Right lobe of liver (tissue), 6 donors: ENCODE data around the gene SETBP1. TPM values are rescaled to one million over a fixed set of nuclear protein-coding genes. Genes with fewer than 3 reads are reported as not detected.

Experiments
- ATAC-seq, 4 donors: fragments of 200-7000 bp; cut with Tn5 transposase; one replicate each; pipeline ENCODE4 v1.9.1; 2020; ENCODE audit warnings: mild to moderate bottlenecking in 4 of 4, moderate library complexity in 4 of 4
- DNase-seq, 3 donors: peaks; one replicate each; pipeline ENCODE4 v3.0.0-alpha.2; 2020
- H3K27ac ChIP-seq, 3 donors: fragments of 200-600 bp; one replicate each; pipeline ENCODE4 v1.8.0; 2022
- H3K27me3 ChIP-seq, 2 donors: fragments of 200-600 bp; one replicate each; pipeline ENCODE4 v1.8.0; 2022
- H3K36me3 ChIP-seq, 4 donors: fragments of 200-600 bp; sonication (generic) in 1 of 4; one replicate each; pipeline versions ENCODE4 v1.5.1 to v1.8.0; 2017 to 2022; ENCODE audit warnings: control low read depth in 1 of 4
- H3K4me1 ChIP-seq, 4 donors: fragments of 200-600 bp; sonication (generic) in 1 of 4; one replicate each; pipeline versions ENCODE4 v1.5.1 to v1.8.0; 2017 to 2022; ENCODE audit warnings: control low read depth in 1 of 4
- H3K4me3 ChIP-seq, 3 donors: fragments of 200-600 bp; one replicate each; pipeline ENCODE4 v1.8.0; 2022
- H3K9me3 ChIP-seq, 4 donors: fragments of 200-600 bp; sonication (generic) in 1 of 4; one replicate each; pipeline versions ENCODE4 v1.5.1 to v1.8.0; 2017 to 2022; ENCODE audit warnings: control low read depth in 1 of 4
- POLR2A ChIP-seq: fragments of 450-650 bp; IDR thresholded peaks from one replicate; pipeline ENCODE4 v1.6.1; 2017; ENCODE audit warnings: antibody characterized with exemption, mild to moderate bottlenecking
- WGBS: methylation state at CpG from one replicate; pipeline ENCODE4 v1.1.6; 2018; ENCODE audit warnings: low coverage, low lambda C conversion rate; ENCODE audit not compliant: insufficient coverage; ENCODE audit errors: missing lambda C conversion rate; 5-methylcytosine and 5-hydroxymethylcytosine counted together
- intact Hi-C, 2 donors: fragments of 100-400 bp; cut with DNase I; formaldehyde crosslinking; loops; one replicate each; pipeline versions ENCODE4 v1.11.2 to v1.14.1; 2022
- total RNA-seq, 6 experiments: library from RNA; depleted of rRNA in 2 of 6; stranded (reverse); fragments of >200 nt in 2 of 6; fragmentation: NEBNext Ultra II Directional in 3 of 6; extraction: Animal tissue kit (Norgen Biotek cat#: 25700) in 3 of 6; gene quantifications; one replicate each; pipeline versions ENCODE4 v1.1.0 to v1.2.4, GENCODE V29; 2016 to 2023
- TF ChIP-seq, protein P1 (sequence below), 4 donors: fragments of 200-600 bp in 3 of 4; fragments of 450-650 bp in 1 of 4; IDR thresholded peaks; one replicate each; pipeline versions ENCODE4 v1.5.1 to v1.8.0; 2016 to 2022; ENCODE audit warnings: antibody characterized with exemption in 4 of 4, mild to moderate bottlenecking in 2 of 4
- donor health status: DM: no; HTN: yes; CAD: no.
- donor health status: DM: no; HTN: no; CAD: no.
- donor health status: DM: no; HTN: no; CAD: no.
- donor health status: DM: no; HTN: yes; CAD: no.
- donor health status: DM: no; HTN: yes; CAD: no.

The SETBP1 gene
- total RNA-seq, 6 experiments from 2014 or later: 14.3 to 29.1 (median 16.6) TPM

DNA sequence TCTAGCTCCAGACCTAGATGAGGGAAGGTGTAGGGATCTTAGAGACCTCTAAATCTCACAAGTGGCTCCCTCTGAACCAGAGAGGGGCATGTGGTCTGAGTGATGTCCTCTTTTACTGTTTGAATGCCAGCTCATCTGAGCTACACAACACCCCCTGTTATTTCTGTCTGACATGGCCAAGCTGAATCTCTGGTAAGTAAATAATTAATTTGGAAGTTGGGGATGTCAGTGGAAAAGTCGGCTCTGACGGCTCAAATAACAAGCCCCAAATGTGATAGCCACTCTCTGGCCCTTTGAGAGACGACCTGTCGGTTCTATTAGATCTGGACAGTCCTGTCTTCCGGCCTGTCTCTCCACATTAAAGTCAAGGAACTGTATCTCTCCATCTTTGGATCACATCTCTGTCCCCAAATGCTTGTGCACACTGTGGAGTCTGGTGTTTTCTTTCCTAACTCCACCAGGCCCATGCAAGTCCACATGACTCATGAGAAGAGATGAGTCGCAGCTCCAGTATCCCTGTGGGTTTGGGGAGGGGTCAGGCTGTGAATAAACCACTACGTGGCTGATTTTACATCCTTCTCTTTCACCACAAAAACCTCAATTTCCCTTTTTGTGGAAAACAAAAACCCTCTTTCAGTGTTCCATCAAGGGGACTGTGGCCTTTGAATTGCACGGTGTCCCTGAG, 52.5 kb downstream of the SETBP1 start:
- WGBS: 70% methylated on average over 8 of the region's 8 CpGs
- TF ChIP-seq, protein P1, sequence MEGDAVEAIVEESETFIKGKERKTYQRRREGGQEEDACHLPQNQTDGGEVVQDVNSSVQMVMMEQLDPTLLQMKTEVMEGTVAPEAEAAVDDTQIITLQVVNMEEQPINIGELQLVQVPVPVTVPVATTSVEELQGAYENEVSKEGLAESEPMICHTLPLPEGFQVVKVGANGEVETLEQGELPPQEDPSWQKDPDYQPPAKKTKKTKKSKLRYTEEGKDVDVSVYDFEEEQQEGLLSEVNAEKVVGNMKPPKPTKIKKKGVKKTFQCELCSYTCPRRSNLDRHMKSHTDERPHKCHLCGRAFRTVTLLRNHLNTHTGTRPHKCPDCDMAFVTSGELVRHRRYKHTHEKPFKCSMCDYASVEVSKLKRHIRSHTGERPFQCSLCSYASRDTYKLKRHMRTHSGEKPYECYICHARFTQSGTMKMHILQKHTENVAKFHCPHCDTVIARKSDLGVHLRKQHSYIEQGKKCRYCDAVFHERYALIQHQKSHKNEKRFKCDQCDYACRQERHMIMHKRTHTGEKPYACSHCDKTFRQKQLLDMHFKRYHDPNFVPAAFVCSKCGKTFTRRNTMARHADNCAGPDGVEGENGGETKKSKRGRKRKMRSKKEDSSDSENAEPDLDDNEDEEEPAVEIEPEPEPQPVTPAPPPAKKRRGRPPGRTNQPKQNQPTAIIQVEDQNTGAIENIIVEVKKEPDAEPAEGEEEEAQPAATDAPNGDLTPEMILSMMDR (IDR thresholded peaks at IDR 0.05): no peak
- no peak for TF ChIP-seq POLR2A
- intact Hi-C loops: no loop called here
- no peak for DNase-seq
- H3K4me1 ChIP-seq: peaks cover 0 to 21% (median 0%) of the 10 kb centered on the region in 4 donors
- no peaks in the 10 kb centered on the region for H3K9me3 ChIP-seq
- H3K4me3 ChIP-seq: no peak overlapping the region
- no peaks in the 10 kb centered on the region for H3K27me3 ChIP-seq
- no peaks in the 10 kb centered on the region for H3K36me3 ChIP-seq
- peak overlapping the region in 1 of 3 donors; percentile 10 for H3K27ac ChIP-seq
- ATAC-seq: peak; percentile 37 to 83 (median 45)

DNA sequence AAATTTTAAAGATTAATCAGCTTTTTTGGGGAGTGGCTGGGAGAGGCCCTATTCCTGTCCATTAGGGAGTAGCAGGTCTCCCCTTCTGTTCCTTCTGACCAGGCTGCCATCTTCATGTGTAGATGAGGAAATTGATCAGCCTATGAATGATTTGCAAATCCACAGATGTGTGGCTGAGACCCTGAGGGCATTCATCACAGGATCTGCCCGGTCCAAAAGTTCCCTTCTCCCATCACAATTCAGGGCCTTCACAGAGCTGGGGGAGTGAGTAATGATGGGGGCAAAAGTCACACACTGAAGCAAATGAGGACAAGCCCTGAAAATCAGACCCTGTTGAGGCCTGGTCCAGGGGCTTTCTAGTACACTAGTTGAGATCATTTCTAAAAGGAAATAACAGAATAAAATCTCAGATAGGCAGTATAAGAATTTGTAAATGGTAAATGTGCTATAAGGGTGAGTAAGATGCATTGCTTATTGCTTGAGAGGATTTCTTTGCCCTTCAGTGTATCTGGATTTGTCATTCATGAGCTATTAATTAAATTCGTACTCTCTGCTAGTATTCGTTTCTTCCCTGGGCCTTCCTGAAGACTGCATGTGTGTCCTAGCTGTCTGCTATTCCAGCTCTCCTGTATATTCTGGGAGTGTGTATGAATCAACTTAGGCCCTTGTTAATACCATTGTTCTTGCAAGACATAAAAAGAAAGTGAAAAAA, 53.2 kb downstream of the SETBP1 start:
- WGBS: 90% methylated on average over 3 of the region's 3 CpGs
- Histone ChIP-seq H3K4me3 (no peak overlapping the region), H3K4me1 (peaks cover 0 to 21% (median 0%) of the 10 kb centered on the region in 4 donors), H3K27ac (no peak overlapping the region), H3K36me3 (no peaks in the 10 kb centered on the region), H3K9me3 (no peaks in the 10 kb centered on the region), H3K27me3 (no peaks in the 10 kb centered on the region)
- DNase-seq: no peak
- intact Hi-C loops: no loop called here
- ATAC-seq: peak in 1 of 4 donors; percentile 5
- TF ChIP-seq POLR2A: no peak

DNA sequence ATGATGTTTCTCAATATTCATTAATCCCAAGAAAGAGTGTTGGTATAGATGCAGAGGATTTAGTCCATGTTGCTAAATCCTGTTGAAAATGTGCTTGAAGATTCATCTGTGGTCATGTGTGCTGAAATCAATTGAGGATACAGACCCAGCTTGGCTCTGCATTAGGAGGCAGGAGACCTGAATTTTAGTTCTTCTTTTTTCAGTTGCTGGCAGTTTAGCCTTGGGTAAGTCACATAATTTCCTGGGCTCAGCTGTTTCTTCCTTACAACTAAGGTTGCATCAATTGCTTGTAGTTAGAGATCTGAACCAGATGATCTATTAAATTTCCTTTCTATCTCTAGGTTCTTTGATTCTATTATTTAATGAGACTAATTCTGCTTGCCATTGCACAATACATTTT, 54.4 kb downstream of the SETBP1 start:
- DNase-seq: no peak
- TF ChIP-seq, protein P1 (IDR thresholded peaks at IDR 0.05): no peak
- no peak for TF ChIP-seq POLR2A
- no peaks in the 10 kb centered on the region for H3K36me3 ChIP-seq
- H3K27ac ChIP-seq: no peak overlapping the region
- peaks cover 0 to 21% (median 0%) of the 10 kb centered on the region in 4 donors for H3K4me1 ChIP-seq
- intact Hi-C loops: no loop called here
- no peaks in the 10 kb centered on the region for H3K27me3 ChIP-seq
- no peak overlapping the region for H3K4me3 ChIP-seq
- peak in 1 of 4 donors; percentile 19 for ATAC-seq
- no peaks in the 10 kb centered on the region for H3K9me3 ChIP-seq

DNA sequence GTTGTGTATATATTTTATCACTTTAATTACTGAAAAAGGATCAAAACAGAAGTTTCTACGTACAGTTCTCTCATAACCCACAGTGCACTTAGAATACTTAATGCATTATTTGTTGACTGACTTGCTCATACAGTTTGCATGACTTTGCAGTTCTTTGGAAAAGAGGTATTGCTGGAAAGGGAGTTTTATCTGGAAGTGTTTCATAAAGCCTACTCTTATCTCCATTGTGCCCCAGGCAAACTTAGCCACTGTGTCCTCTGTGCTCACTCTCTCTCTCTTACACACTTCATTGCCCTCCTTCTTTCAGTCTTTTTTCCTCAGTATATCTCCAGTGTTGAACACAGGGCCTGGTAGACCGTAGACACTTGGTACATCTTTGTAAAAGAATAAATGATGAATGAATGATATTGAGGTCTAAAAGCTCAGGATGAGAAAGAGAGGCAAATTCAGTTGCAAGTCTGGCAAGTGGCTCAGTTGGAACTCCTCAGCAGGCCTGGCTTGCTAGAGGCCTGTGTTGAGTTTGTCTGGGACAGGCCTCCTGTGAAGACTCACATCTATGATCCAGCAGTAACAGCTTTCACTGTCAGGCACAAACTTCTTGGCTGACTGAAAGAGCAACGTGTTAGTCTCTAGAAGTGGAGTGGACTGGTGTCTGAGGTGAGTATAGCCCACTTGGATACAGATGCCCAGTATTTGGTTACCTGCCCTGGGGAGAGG, 56.1 kb downstream of the SETBP1 start:
- Histone ChIP-seq H3K9me3 (no peaks in the 10 kb centered on the region), H3K36me3 (no peaks in the 10 kb centered on the region), H3K27me3 (no peaks in the 10 kb centered on the region), H3K4me3 (no peak overlapping the region), H3K4me1 (peaks cover 0 to 32% (median 0%) of the 10 kb centered on the region in 4 donors), H3K27ac (no peak overlapping the region)
- ATAC-seq (peak in 2 of 4 donors; percentile 9 to 47), DNase-seq (no peak)
- intact Hi-C loops: no loop called here
- TF ChIP-seq, protein P1 (IDR thresholded peaks at IDR 0.05): no peak
- no peak for TF ChIP-seq POLR2A
- 84% methylated on average over 3 of the region's 3 CpGs for WGBS

DNA sequence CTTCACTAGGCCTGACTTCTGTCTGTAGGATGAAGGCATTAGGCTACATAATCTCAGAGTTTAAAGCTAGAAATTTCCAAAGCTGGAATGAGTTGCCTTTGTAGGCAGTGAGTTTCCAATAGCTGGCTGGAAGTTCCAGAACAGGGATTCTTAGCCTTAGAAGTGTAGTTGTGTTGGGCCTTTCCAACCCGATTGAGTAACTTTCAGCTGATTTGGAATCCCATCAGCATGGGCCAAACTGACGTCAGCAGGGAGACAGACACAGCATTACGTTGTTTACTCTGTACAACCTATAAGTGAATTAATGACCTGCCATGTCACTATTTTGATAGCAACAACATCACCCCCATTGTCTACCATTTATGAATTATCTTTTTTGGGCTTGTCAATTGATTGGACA, 56.9 kb downstream of the SETBP1 start:
- 83% methylated on average over 1 of the region's 3 CpGs for WGBS
- Histone ChIP-seq H3K4me1 (peaks cover 0 to 36% (median 3%) of the 10 kb centered on the region in 4 donors), H3K9me3 (no peaks in the 10 kb centered on the region), H3K4me3 (no peak overlapping the region), H3K27me3 (no peaks in the 10 kb centered on the region), H3K36me3 (no peaks in the 10 kb centered on the region), H3K27ac (no peak overlapping the region)
- intact Hi-C loops: no loop called here
- DNase-seq (no peak), ATAC-seq (peak in 1 of 4 donors; percentile 15)
- TF ChIP-seq POLR2A: no peak
- TF ChIP-seq, protein P1 (IDR thresholded peaks at IDR 0.05): no peak
